Adrenal gland (tissue), 5 donors: ENCODE measurements around the gene EHD3.

Experiments used
- CTCF ChIP-seq, 6 experiments: fragments of 450-650 bp in 4 of 6; fragments of 200-600 bp in 2 of 6; sonication (generic) in 1 of 6; IDR thresholded peaks; 1 replicate in 5 of 6; 2 replicates in 1 of 6; pipeline versions ENCODE4 v1.5.1 to v1.8.0; 2016 to 2021; ENCODE audit warnings: antibody characterized with exemption in 6 of 6, mild to moderate bottlenecking in 2 of 6, moderate library complexity in 1 of 6
- POLR2A ChIP-seq, 2 donors: fragments of 450-650 bp; IDR thresholded peaks; one replicate each; pipeline ENCODE4 v1.6.1; 2017; ENCODE audit warnings: antibody characterized with exemption in 2 of 2, mild to moderate bottlenecking in 2 of 2, moderate library complexity in 1 of 2
- donor health status: DM: no; HTN: no; CAD: no.

GRCh38 chr2:31193806-31194205 lies 40.1 kb upstream of the EHD3 start:
- TF ChIP-seq CTCF (IDR thresholded peaks at IDR 0.05): no peak
- TF ChIP-seq POLR2A (IDR thresholded peaks at IDR 0.05): no peak
